Stimulated activated CD8-positive, alpha-beta memory T cell treated with anti-CD3 and anti-CD28 coated beads, Interleukin-2, amount 100 ng/mL, for 48 hours (primary cell): ENCODE data around the gene OR10R2.
A peak's percentile ranks its signal among the peaks of the same experiment; 100 is the strongest.
"Not testable (repeated sequence)": the region's sequence is repeated elsewhere in the genome, so short reads cannot be mapped to it uniquely, and the experiment has no call there.

Experiments
- DNase-seq, 2 donors: peaks; one replicate each; pipeline ENCODE4 v3.0.0-alpha.2; 2020; ENCODE audit warnings: low read depth in 2 of 2

Gene OR10R2, protein sequence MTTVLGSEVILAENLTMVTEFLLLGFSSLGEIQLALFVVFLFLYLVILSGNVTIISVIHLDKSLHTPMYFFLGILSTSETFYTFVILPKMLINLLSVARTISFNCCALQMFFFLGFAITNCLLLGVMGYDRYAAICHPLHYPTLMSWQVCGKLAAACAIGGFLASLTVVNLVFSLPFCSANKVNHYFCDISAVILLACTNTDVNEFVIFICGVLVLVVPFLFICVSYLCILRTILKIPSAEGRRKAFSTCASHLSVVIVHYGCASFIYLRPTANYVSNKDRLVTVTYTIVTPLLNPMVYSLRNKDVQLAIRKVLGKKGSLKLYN

GRCh38 chr1:158471920-158472319 is at the start of gene OR10R2:
TSS of gene OR10R2 (plus strand) at chr1:158472220. CDS start at chr1:158472326, 106 bp downstream.
- no peak for DNase-seq

GRCh38 chr1:158425027-158425426 is 47.0 kb upstream of the OR10R2 start:
- DNase-seq: no peak

GRCh38 chr1:158426137-158426536 is 45.9 kb upstream of the OR10R2 start, which contains the start of gene OR10K2:
TSS of gene OR10K2 (minus strand) at chr1:158426237. CDS start at chr1:158420866, 5,371 bp downstream.
- no peak for DNase-seq

DNA sequence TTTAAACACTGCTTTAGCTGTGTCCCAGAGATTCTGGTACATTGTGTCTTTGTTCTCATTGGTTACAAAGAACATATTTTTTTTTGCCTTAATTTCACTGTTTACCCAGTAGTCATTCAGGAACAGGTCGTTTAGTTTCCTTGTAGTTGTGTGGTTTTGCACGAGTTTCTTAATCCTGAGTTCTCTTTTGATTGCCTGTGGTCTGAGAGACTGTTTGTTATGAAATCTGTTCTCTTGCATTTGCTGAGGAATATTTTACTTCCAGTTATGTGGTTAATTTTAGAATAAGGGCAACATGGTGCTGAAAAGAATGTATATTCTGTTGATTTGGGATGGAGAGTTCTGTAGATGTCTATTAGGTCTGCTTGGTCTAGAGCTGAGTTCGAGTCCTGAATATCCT is 41.9 kb upstream of the OR10R2 start:
- DNase-seq: not testable (repeated sequence)

GRCh38 chr1:158434741-158435140 is 37.3 kb upstream of the OR10R2 start:
- no peak for DNase-seq

- no peak for DNase-seq
These were observed 26.6 kb upstream of the OR10R2 start for GRCh38 chr1:158445376-158445775.

DNA sequence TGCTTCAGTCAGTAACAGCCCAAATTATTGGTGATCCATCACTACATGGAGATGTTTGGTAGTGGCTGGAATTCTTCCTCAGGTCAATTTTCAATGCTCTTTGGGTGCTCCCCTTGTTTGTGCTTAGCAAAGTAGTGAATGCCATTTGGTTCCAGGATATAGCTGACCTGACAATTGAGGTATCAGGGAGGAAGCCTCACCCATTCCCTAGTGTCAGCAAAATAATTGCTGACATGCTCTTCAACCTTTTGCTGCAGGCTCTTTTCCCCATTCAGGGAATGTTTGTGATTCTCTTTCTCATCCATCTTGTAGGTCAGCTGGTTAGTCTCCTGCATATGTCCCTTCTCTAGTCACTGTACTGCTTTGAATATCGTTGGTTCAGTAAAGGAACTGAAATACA is 17.5 kb upstream of the OR10R2 start:
- no peak for DNase-seq

DNA sequence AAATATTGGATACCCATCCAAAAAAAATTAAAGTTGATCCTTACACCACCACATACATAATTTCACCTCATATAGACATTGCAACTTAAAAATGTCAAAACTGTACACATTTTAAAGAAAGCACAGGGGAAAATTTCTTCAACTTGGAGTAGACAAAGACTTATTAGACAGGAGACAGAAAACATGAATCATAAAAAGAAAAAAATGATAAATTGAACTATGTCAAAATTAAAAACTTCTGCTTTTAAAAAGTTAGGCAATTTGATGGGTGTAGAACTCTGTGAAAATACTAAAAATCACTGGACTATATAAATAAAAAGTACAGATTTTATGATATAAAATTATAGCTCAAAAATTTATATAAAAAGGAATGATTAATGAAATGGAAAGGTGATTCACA is 14.8 kb upstream of the OR10R2 start:
- DNase-seq: no peak

DNA sequence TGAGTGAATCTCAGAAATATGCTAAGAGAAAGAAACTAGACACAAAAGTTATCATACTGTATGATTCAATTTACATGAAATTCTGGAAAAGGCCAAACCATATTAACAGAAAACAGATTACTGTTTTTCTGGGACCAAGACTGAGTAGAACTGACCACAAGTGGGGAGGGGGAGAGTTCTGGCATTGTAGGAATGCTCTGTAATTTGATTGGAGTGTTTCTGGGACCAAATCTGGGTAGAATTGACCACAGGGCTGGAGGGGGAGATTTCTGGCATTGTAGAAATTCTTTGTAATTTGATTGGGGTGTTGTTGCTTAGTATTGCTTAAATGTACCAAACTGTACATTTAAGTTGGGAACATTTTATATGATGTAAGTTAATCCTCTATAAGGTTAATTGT is 13.8 kb upstream of the OR10R2 start:
- DNase-seq: no peak

DNA sequence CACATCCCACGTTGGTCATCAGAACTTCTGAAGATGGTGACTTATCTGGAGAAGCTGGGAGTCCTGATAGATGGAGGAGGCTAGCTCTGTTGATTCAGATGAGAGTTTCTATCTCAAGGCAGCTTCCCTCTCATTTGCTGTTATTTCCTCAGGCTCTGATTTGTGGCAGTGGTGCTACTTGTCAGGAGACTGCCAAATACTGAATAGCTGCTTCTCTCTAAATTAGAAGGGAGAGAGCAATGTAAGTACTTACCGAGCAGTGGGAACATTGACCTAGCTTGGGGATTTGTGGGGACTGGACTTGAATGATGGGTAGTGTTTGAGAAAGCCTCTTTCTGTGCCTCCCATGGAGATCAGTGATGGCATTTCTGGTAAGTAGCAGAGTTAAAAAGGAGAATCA is 10.5 kb upstream of the OR10R2 start, which contains the start of gene OR10K1:
Gene OR10K1, plus strand, starts transcription at position 301 of the 400 bp plus-strand sequence. CDS start 3,728 bp downstream, outside the sequence.
- no peak for DNase-seq

DNA sequence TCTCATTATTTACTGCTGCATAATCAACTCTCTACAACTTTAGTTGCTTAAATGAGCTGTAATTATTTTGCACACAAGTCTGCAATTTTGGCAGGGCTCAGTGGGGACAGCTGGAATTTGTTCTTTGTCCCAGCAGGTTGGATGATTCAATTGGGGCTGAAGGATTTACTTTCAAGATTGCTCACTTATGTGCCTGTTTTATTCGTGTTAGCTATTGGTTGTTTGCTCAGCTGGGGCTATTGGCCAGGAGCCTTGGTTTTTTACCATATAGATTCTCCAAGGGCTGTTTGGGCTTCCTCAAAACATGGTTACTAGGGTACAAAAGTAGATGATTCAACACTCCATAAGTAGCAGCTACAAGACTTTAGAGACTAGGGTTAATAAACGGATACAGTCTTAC is 13.4 kb downstream of the OR10R2 start:
- no peak for DNase-seq

GRCh38 chr1:158491316-158491715 is 19.3 kb downstream of the OR10R2 start:
- no peak for DNase-seq

DNA sequence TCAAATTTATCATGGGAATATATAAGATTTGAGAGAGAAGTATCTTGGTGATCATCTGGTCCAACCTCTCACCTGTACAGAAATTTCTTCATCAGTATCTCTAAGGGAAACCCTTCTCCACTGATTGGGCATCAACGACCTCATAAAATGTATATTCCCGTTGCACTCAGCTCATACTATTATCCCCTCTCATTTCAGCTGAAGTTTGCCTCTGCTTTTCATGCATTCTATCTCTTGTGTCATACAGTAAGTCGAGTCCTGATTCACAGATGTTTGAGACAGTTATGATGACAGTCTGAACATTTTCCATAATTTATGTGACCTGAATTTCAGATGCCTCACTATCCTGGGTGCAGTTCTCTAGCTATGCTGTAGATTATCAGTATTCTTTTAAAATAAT is 21.0 kb downstream of the OR10R2 start:
- DNase-seq: no peak

GRCh38 chr1:158494796-158495195 is 22.8 kb downstream of the OR10R2 start:
- no peak for DNase-seq

DNA sequence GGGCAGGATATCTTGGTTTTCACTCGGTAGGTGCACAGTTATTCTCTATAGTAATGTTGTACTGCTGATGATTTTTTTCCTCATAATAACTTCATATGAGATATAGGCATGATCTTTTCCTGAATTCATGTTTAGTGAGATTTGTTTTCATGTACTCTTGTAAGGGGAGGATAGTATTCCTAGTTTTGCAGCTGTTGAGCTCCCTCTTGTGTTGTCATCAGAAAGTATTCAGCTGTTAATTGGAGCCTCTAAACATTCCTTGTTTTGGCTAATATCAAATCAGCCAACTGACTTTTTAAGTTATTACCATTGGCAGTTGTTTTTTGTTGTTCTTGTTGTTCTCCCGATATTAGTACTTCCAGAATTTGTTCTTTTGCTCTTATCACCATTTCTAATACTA is 24.4 kb downstream of the OR10R2 start:
- DNase-seq: no peak

GRCh38 chr1:158506369-158506987 is 34.5 kb downstream of the OR10R2 start:
- DNase-seq: peak in 1 of 2 donors; percentile 12

DNA sequence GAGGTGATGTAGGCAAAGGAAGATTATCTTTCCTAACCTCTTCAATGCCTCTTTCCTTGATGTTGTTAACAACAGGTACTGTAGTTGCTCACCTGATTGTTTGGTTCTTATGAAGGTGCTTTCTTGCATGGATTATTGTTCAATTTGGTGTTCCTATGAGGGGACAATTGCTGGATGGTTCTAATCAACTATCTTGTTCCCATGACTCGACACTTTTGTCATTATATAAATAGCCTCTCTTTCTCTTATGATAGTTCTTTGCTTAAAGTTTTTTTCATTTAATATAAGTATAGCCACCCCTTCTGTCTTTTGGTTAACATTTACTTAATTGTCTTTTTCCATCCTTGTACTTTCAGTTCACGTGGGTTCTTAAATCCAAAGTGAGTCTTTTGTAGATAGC is 35.5 kb downstream of the OR10R2 start:
- DNase-seq: no peak

GRCh38 chr1:158509471-158510156 is 37.6 kb downstream of the OR10R2 start:
- no peak for DNase-seq

DNA sequence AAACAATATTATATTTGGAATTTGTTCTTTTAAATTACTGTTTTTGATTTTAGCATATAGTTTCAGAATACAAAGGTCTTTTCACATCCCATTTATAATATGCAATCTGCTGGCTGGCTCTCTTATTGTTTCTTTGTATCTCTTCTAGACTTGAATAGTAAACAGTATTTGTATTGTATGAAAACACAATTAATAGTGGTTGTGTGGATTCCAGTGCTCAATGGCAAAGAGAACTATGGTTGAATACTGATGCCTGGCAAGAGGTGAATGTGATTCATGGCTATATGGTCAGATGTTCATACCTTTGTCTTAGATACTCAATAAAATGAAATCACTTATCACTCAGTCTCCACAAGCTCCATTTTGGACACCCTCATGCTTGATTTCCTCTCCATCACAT is 44.9 kb downstream of the OR10R2 start:
- DNase-seq: no peak

GRCh38 chr1:158520021-158520420 is 48.0 kb downstream of the OR10R2 start:
- no peak for DNase-seq

DNA sequence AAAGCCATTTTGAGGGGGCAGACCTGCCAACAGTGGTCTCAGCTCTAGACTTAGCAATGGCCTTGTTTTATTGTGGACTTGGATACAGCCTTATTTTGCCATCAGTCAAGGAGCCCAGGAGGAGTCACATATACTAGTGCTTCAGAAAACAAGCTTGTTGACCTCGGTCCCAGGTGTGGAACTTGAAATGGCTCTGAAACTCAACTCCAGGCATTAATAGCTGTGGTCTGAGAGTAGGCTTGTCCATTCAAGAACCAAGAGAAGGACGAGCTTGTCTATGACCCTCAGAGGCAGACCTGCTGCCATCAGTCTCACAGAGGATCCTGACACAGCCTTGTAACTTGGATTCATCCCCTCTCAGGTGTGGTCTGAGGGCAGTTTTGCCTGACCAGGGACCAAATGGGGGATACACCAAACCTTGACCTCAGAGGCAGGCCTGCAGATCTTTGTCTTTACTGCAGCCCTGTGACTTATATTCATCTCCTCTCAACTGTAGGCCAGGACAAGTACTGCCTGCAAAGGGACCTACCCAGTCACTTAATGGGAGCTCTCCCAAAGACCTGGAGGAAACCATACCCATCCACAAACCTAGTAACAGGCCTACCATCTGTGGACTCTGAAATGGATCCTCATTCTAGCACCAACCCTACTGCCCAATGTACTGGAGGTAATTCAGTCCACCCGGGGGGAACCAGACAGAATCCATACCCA is 49.1 kb downstream of the OR10R2 start:
- no peak for DNase-seq

GRCh38 chr1:158521666-158522058 is 49.6 kb downstream of the OR10R2 start:
- DNase-seq: no peak
